Karpas-422 (cell line): ENCODE data around the gene UBN1. TPM values are rescaled to one million over a fixed set of nuclear protein-coding genes. Genes with fewer than 3 reads are reported as not detected.

Experiments
- total RNA-seq: library from RNA; depleted of rRNA; stranded (reverse); fragments of >200 nt; shearing (Covaris generic); gene quantifications from 2 replicates; pipeline ENCODE4 v1.2.3, GENCODE V29; 2014; ENCODE audit warnings: low replicate concordance; rRNA removed

The UBN1 gene
- total RNA-seq, 1 experiment from 2014 or later: 21.7 TPM

Other genes starting within 250 kb of the UBN1 start
- 10.0 and 30.6 TPM in 2 replicates for gene UBALD1, start 232.6 kb upstream of the UBN1 start, total RNA-seq
- 16.8 and 23.0 TPM in 2 replicates for gene MGRN1, start 222.7 kb upstream of the UBN1 start, total RNA-seq
- 24.0 and 53.9 TPM in 2 replicates for gene NUDT16L1, start 153.9 kb upstream of the UBN1 start, total RNA-seq
- gene ANKS3, start 113.2 kb upstream of the UBN1 start, total RNA-seq: 6.4 and 16.8 TPM in 2 replicates
- gene DNAAF8, start 112.9 kb upstream of the UBN1 start, total RNA-seq: 0.22 and 3.7 TPM in 2 replicates
- gene ZNF500, start 80.3 kb upstream of the UBN1 start, total RNA-seq: 4.9 and 11.9 TPM in 2 replicates
- not detected in 2 replicates for gene SEPTIN12, start 59.1 kb upstream of the UBN1 start, total RNA-seq
- not detected in 2 replicates for gene SMIM22, start 52.1 kb upstream of the UBN1 start, total RNA-seq
- gene ROGDI, start 44.8 kb upstream of the UBN1 start, total RNA-seq: 9.4 and 28.4 TPM in 2 replicates
- gene GLYR1, start 193 bp upstream of the UBN1 start, total RNA-seq: 23.4 and 45.8 TPM in 2 replicates
- gene PPL, start 89.7 kb downstream of the UBN1 start, total RNA-seq: not detected in 2 replicates
- gene SEC14L5, start 110.8 kb downstream of the UBN1 start, total RNA-seq: not detected in 2 replicates
- gene NAGPA, start 186.5 kb downstream of the UBN1 start, total RNA-seq: 12.6 and 19.3 TPM in 2 replicates
- not detected in 2 replicates for gene C16orf89, start 218.5 kb downstream of the UBN1 start, total RNA-seq
- 23.4 and 26.3 TPM in 2 replicates for gene ALG1, start 224.4 kb downstream of the UBN1 start, total RNA-seq